Fibroblast of skin of back (primary cell): Measurements from ENCODE around the gene RRP9.
"Not testable (repeated sequence)": the region's sequence is repeated elsewhere in the genome, so short reads cannot be mapped to it uniquely, and the experiment has no call there.

Experiments
- DNase-seq: peaks from one replicate; pipeline ENCODE4 v3.0.0-alpha.2; 2013

Gene RRP9

DNA sequence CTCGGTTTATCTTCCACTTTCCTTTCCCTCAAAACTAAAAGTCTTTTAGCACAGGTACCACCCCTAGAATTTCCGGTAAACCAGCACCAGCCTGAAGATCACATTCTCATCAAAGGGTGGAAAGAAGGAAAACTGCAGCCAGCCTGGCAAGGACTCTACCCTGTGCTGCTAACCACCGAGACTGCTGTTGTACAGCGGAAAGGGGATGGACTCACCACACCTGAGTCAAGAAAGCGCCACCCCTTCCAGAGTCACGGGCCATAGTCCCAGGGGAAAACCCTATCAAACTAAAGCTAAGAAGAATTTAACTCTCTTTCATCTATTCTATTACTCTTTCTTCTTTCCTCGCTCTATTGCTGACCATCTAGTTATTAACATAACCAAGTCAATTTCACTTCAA, 41.7 kb downstream of the RRP9 start:
- DNase-seq = not testable (repeated sequence)

DNA sequence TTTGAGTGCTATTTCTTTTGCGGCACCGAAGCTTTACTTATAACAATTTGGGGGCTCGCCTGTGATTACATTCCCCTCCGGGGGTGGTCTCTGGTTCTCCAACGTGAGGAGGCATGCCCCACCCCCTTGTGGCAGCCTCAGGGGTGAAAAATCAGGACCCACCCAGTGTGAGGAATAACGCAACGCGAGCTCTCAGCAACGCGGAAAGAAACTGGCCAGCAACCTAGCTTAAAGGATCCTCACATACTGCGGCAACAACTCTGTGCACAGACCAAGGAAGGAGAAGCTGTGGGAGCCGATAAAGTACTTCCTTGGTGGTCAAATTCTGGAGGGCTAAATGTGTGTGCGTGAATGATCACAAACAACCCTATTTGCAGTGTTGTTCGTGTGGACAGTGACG, 44.3 kb downstream of the RRP9 start:
- no peak for DNase-seq

DNA sequence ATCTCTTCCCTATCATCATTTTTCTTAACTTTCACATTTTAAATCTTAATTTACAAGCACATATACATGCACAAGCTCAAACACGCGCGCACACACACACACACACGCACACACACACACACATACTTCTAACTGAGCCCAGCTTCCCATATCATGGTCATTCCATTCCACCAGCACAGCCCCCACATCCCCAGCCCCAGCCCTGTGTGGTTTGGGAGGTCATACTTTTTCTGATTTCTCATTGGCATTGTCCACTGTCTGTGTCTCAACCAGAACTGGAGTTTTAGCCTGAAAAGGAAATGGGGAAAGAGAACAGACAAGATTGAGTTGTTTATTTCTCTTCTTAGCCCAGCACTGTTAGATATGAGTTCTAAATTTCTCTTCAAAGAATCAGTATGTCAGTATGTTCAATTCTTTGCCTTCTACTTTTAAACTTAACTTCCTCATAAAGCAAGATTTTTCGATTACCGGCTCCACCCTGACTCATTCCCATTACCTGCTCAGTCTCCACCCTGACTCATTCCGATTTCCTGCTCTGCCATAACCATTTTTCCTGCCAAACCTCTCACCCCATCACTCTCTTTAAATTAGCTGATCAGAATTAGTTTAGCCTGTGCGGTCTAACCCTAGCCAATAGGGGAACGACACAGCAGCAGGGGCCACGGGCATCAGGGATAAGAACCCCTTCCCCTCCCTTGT, 44.9 kb downstream of the RRP9 start:
- no peak for DNase-seq

DNA sequence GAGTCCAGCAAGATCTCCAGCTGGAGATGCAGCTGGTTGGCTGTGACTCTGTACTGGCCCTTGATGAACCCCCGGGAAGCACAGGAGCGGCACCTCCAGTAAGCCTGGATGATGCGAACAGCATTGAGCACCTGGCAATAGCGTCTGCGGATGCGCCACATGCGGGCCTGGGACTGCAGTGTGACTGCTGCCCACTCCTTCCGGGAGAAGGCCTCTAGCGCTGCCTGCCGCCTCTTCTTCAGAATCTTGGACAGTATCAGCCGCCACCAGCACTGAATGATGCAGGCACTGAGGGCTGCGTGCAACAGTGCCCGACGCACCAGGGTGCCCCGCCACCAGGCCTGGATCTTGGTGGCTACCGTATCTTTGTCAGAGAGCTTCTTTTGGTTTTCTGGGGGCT, 46.8 kb downstream of the RRP9 start:
- no peak for DNase-seq

DNA sequence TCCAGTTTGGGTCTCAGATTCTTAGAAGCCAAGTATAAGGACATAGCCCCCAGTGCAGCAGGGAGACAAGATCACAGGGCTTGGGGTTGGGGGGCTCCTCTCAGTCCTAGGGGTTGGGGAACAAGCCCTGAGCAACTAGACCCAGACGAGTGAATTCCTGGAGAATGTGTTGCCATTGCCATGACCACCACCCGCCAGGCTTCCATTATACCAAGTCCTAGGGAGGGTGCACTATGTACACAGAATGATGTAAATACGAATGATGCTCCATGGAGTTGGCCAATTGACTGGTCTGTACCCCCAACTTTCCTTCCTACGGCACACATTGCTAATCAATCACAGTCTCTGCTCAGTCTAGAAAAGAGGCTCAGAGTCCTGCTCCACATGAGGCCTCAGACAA, 47.3 kb downstream of the RRP9 start:
- DNase-seq = no peak

DNA sequence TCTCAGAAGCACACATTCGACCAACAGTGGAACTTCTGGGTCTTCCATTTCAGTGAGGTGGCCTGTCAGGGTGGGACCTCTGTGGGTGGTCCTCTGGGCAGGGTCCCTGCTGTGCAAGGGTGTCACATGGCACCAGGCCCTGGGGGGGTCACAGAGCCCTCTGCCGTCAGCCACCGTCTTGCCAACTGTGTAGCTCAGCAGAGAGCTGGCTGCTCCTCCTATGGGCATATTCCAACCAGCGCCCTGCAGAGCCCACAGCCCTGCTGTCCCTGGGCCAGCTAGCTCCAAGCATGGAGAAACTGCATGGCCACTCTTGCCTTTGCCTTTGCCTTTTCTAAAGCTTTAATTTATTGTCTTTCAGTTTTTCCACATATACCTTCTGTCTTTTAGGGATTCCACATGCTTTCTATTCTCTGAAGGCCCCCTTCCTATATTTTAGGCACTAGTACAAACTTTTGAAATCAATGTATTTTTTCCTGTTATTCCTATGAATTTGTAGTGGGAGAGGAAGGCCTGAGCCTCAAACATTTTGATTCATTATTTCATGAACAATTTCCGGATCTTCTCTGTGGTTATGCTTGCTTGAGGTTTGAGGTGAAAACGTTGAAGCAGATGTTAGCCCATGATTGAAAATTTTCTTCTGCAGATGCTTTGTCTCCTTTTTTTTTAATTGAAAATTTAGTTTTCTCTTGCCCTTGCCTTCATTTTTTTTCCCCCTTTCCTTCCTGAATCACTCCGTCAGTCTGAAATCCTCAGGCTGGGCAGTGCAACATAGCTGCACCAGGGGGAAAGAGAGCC, 50.3 kb downstream of the RRP9 start:
- no peak for DNase-seq

DNA sequence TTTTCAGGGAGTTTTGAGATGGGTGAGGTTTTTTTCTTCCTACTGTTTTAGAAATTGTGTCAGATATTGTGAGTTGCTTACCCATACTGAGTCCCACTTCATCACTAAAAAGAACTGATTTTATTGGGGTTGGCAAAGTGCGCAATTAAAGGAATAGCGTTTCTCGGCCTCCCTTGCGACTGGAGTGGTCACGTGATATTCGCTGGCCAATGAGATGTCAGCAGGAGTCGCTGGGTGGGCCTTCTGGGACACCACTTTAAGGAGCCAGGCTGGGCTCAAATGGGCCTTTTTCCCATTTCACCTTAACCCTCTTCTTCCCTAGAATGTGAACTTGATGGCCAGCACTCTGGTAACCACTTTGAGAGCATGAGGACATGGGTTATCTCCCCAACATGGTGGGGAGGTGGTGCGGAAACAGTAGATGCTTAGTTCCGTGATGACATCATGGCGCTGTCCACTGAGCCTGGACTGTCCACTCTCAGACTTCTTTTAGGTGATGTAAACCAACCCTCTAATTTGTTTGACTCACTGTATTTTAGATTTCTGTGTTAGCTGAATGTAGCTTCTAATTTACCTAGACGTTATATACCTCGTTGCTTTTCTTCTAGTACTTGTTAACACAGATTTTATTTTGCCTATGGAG, 53.1 kb downstream of the RRP9 start:
- no peak for DNase-seq

DNA sequence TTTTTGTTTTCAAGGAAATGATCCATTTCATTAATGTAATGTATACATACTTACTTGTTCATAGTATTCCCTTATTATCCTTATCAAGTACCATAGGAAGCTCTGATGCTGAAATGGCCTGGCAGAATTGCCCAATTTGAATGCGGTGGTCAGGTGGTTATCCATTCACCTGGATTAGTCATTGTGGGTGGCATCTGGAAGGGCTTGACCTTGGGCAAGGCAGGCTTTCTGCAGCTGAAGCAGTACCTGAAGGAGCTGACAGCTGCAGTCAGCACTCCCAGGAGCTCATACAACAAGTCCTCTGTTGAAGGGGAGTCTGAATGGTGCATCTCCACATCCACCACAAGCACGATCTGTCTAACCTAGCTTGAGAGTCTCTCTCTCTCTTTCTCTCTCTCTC, 54.1 kb downstream of the RRP9 start:
- DNase-seq = no peak

DNA sequence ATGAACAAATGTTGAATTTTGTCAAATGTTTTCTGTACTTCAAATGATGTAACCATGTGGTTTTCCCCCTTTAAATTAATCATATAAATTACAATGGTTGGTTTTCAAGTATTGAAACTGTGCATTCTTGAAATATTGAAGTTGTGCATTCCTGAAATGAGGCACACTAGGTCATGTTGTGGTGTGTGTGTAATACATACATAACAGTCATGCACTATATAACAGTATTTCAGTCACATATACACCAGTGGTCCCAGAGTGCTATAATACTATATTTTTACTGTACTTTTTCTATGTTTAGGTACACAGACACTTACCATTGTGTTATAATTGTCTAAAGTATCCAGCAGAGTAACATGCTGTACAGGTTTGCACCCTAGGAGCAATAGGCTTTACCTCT, 55.3 kb downstream of the RRP9 start:
- no peak for DNase-seq
